ENCODE data around the gene RPA3.

Gene RPA3

GRCh38 chr7:7718492-7718891, at the start of gene RPA3:
Gene RPA3 (minus strand): TSS chr7:7718607. CDS start chr7:7640418, 78,189 bp downstream.
- no peak for TF ChIP-seq CTCF (conservative IDR thresholded peaks at IDR 0.05; ENCODE audit: low read depth)
- no peak within 1 kb of the TSS for H3K27ac ChIP-seq
- POLR2A ChIA-PET (ENCODE audit: low non-redundant PET): no interaction called here
- CTCF ChIA-PET: no interaction called here
- DNase-seq (ENCODE audit: low spot score): no peak

- no peak overlapping the region for H3K27ac ChIP-seq
- no peak for TF ChIP-seq CTCF (conservative IDR thresholded peaks at IDR 0.05; ENCODE audit: low read depth)
- POLR2A ChIA-PET (ENCODE audit: low non-redundant PET): no interaction called here
- no peak for DNase-seq (ENCODE audit: low spot score)
- CTCF ChIA-PET: interaction anchor here (0.6 kb wide), 1 partner anchor 1191 kb away, joined by 4 read pairs; no protein-coding TSS in a partner anchor
These were observed 48.3 kb upstream of the RPA3 start for GRCh38 chr7:7766671-7767070.

- TF ChIP-seq CTCF (conservative IDR thresholded peaks at IDR 0.05; ENCODE audit: low read depth): no peak
- ChIA-PET CTCF (interaction anchor here (0.5 to 1.2 kb wide), 5 partner anchors 14 to 1004 kb away, joined by 3 to 4 read pairs (median 3); no protein-coding TSS in a partner anchor), POLR2A (ENCODE audit: low non-redundant PET) (no interaction called here)
- peak; percentile 52 for DNase-seq (ENCODE audit: low spot score)
- H3K27ac ChIP-seq: no peak overlapping the region
These were observed 47.0 kb upstream of the RPA3 start for GRCh38 chr7:7765422-7765821.

- no peak overlapping the region for H3K27ac ChIP-seq
- ChIA-PET POLR2A (ENCODE audit: low non-redundant PET) (no interaction called here), CTCF (interaction anchor here (0.5 to 1.2 kb wide), 5 partner anchors 14 to 1005 kb away, joined by 3 to 4 read pairs (median 3); no protein-coding TSS in a partner anchor)
- no peak for DNase-seq (ENCODE audit: low spot score)
- TF ChIP-seq CTCF (conservative IDR thresholded peaks at IDR 0.05; ENCODE audit: low read depth): no peak
These were observed 46.4 kb upstream of the RPA3 start for GRCh38 chr7:7764520-7765396.

GRCh38 chr7:7761974-7762779, 43.8 kb upstream of the RPA3 start:
- ChIA-PET POLR2A (ENCODE audit: low non-redundant PET) (no interaction called here), CTCF (interaction anchor here (0.5 to 3.1 kb wide), 4 partner anchors 69 to 126 kb away, joined by 3 to 22 read pairs (median 4); no protein-coding TSS in a partner anchor)
- H3K27ac ChIP-seq: no peak overlapping the region
- TF ChIP-seq CTCF (conservative IDR thresholded peaks at IDR 0.05; ENCODE audit: low read depth): no peak
- DNase-seq (ENCODE audit: low spot score): peak; percentile 38

GRCh38 chr7:7761340-7761973, 43.0 kb upstream of the RPA3 start:
- ChIA-PET CTCF (interaction anchor here (0.6 to 3.1 kb wide), 4 partner anchors 70 to 1171 kb away, joined by 3 to 22 read pairs (median 6); no protein-coding TSS in a partner anchor), POLR2A (ENCODE audit: low non-redundant PET) (no interaction called here)
- H3K27ac ChIP-seq: no peak overlapping the region
- peak; percentile 24 for DNase-seq (ENCODE audit: low spot score)
- TF ChIP-seq CTCF (conservative IDR thresholded peaks at IDR 0.05; ENCODE audit: low read depth): peak; percentile 60

All from RWPE1 (cell line).